ENCODE data around the gene MPEG1.

MPEG1 gene, protein sequence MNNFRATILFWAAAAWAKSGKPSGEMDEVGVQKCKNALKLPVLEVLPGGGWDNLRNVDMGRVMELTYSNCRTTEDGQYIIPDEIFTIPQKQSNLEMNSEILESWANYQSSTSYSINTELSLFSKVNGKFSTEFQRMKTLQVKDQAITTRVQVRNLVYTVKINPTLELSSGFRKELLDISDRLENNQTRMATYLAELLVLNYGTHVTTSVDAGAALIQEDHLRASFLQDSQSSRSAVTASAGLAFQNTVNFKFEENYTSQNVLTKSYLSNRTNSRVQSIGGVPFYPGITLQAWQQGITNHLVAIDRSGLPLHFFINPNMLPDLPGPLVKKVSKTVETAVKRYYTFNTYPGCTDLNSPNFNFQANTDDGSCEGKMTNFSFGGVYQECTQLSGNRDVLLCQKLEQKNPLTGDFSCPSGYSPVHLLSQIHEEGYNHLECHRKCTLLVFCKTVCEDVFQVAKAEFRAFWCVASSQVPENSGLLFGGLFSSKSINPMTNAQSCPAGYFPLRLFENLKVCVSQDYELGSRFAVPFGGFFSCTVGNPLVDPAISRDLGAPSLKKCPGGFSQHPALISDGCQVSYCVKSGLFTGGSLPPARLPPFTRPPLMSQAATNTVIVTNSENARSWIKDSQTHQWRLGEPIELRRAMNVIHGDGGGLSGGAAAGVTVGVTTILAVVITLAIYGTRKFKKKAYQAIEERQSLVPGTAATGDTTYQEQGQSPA

DNA sequence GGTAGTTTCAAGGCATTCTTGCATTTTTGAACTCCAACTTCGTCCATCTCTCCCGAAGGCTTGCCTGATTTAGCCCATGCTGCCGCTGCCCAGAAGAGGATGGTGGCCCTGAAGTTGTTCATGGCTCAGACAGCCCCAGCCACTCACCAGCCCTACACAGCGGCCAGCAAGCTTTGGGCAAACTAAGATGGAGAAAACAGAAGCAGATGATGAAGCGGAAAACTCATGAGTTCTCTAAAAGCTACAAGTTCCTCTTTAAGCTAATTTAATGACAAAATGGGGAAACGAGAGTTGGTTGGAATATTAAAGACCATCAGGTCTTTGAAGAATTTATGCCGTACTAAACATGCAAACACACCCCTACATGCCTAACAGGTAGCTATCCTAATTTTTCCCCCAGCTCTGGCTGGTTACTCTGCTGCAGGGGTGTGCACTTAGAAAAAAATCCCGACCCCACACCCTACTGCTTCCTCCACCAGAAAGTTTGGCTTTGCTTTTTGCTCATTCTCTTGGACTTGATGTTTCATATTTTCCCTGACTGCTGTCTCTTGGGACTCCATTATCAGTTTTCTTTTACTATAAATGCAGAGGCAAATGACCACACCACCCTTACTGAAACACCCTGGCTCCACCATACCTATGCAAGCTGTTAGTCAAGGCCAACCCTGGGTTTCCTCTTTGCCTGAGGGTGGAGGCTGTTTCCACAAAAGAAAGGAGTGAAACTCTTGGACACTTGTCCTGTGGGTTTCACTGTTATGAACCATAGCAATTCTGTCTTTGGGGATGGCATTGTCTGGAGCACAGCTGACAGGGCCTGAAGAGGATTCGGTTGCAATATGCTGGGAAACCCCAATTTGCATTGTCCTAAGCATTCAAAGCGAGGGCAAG lies at the start of gene MPEG1:
TSS of gene MPEG1 (minus strand) at position 184 of the 888 bp plus-strand sequence. CDS start at position 122, 62 bp downstream.
- no peak for DNase-seq (ENCODE audit: low read depth)

DNA sequence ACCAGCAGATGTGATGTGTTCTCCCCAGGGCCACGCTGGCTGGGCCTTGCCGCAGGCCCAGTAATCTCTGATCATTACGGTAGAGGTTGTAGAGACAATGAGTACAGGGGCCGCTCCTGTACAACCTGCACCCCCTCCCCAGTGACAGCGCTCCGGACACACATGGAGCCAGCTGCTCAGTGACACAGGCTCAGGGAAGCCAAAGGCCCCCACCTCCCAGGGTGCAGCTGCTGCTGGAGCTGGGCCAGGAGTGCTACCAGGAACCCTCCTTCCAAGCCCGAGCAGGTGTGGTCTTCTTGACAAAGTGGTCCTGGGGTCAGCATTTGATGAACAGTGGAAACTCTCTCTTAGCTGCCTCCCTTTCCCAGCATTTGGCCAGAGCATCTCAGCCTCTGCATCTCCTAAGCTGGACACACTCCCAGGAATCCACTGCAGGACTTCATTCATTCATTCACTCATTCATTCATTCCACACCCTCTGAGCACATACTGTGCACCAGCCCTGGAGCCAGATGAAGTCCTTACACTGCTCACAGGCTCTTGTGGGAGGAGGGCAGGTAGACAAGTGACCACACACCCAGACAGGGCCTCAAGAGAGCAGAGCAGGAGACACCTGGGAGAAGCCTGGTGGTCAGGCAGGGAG lies 49.6 kb upstream of the MPEG1 start:
- DNase-seq (ENCODE audit: low read depth) = no peak

- no peak for DNase-seq (ENCODE audit: low read depth)
Observed at GRCh38 chr11:59261150-59261549, 48.4 kb upstream of the MPEG1 start.

DNA sequence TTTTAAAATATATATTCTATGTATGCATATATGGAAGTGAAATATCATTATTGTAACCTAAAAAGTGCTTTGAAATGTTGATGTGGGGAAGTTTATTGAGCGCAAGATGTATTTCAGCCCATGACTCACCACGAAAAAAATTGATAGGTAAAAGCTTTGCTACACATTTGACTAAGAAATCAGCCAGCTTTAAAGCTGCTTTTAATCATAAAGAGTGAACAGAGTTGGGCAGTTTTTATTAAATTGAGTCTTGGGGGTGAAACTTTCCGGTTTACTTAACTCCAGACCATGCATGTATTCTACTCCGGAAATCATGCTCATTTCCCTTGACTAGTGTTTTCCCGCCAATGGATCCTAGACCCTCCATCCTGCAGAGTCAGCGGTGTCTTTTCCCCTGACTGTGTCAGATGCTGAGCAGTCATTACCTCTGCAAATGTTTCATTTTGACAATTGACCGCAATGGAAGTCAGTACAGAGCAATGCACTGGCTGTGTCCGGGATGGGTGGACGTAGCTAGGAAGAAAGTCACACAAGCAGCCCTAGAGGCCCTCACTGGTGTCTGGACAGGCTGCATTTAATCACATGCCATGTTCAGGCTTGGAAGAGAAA lies 47.2 kb upstream of the MPEG1 start:
- no peak for DNase-seq (ENCODE audit: low read depth)

- no peak for DNase-seq (ENCODE audit: low read depth)
Observed at GRCh38 chr11:59259047-59259446, 46.3 kb upstream of the MPEG1 start.

GRCh38 chr11:59255281-59255680 lies 42.6 kb upstream of the MPEG1 start:
- no peak for DNase-seq (ENCODE audit: low read depth)

DNA sequence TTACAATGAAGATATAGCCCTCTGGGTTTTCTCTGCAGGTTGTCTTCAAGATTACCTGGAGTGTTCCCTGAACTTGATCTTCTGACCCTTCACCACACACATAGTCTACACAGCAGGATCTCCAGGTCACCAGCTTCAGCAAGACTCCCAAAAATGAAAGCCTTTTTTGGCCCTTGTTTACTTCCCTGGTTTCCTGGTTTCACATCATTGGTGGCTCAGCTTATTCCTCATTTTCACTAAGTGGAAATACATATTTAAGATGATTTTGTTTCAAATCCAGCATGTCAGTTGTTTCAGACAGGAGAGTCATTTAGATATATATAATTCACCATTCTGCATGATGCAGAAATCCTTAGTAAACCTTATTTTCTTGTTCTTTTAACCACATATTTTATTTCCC lies 41.6 kb upstream of the MPEG1 start:
- DNase-seq (ENCODE audit: low read depth) = no peak

GRCh38 chr11:59253001-59253400 lies 40.3 kb upstream of the MPEG1 start:
- DNase-seq (ENCODE audit: low read depth) = no peak

- no peak for DNase-seq (ENCODE audit: low read depth)
Observed at GRCh38 chr11:59249535-59249934, 36.8 kb upstream of the MPEG1 start.

DNA sequence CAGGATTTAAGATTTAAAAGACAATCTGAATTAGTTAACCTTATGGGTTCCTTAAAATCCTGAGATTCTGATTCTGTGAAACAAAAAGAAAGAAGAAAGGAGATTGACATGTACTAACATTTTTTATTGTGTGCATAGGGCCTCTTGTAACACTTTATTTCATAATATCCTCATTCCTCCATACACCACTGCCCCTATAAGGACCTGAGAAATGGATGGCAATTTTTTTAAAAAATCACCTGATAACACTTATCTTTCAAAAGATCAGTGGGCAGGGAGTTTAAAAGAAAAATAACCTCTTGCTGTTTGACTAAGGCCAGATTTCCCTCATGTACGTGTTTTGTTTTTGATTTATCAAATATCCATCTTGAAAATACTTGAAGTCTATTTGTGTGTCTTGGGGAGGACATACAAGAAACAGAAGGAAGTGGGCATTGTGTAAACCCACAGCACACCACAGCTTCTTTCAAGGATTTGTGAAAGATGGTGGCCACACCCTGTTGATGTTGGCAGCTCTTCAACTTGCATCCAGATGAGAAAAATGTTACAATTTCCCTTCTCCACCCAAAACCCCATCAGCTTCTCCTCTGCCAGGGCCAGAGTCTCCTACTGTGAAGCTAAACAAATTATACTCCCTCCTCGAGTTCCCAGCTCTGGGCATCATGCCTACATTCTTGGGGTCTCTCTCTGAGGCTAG lies 35.0 kb upstream of the MPEG1 start:
- no peak for DNase-seq (ENCODE audit: low read depth)

DNA sequence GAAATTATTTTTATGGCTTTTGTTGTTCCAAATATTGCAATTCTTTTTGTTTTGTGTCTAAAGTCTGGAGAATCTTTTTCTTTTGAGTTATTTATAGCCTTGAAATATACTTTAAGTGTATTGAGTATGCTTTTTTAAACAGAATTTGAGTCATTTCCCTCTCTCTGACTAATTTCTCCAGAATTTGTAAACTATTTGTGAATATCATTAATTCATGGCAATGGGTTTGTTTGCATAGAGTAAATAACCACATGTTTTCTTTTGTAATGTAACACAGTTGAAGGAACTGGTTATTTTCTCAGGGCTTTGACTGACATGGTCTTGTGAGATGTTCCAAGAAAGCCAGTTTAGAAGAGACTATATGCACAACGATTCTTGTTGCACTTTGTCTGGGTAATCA lies 30.9 kb upstream of the MPEG1 start:
- no peak for DNase-seq (ENCODE audit: low read depth)

DNA sequence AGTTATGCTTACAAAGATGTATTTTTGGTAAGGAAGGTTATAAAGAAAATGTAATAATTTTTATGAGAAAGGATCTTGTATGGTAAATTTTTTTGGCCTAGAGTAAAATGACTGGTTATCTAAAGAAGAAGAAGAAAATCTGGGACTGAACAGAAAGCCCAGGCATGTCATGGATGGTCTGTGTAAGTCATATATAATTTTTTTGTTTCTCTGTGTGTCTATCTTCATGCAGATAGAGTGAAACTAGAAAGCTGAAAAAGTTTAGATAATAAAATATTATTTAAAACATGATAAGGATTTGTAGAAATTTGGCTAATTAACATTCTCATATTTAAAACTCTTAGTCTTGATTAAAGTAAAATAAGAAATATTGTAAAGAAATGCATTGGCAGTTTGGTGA lies 27.6 kb upstream of the MPEG1 start:
- DNase-seq (ENCODE audit: low read depth) = no peak

DNA sequence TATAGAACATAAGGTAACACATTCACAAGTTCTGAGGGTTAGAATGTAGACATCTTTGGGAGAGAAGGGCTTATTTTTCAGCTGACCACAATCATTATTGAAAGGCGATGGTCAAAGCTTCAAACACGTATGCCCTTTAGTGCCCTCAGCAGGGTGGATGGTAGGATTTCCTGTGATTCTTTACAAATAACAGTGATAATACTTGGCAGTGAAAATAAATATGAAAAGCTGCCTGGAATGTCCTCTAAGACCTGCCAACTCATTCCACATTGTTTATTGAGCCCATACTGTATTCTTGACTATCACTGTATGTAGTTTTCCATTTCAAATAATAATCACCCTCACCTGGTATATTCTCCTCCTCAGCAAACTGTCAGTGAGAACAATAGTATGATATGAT lies 13.7 kb upstream of the MPEG1 start:
- DNase-seq (ENCODE audit: low read depth) = no peak

DNA sequence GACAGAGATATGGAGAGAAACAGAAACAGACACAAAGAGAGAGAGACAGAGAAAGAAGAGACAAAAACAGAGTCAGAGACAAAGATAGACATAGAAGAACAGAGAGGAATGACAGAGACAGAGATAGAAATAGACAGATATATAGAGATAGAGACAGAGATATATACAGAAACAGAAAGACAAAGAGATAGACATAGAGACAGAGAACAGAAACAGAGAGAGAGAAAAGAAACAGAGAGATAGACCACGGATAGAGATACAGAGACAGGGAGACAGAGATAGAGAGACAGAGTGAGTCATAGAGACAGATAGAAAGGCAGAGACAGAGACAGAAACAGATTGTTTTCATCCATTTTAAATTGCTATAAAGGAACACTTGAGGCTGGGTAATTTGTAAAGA lies 12.3 kb upstream of the MPEG1 start:
- no peak for DNase-seq (ENCODE audit: low read depth)

GRCh38 chr11:59224351-59224928 lies 11.7 kb upstream of the MPEG1 start:
- no peak for DNase-seq (ENCODE audit: low read depth)

GRCh38 chr11:59223611-59224010 lies 10.9 kb upstream of the MPEG1 start:
- DNase-seq (ENCODE audit: low read depth) = no peak

DNA sequence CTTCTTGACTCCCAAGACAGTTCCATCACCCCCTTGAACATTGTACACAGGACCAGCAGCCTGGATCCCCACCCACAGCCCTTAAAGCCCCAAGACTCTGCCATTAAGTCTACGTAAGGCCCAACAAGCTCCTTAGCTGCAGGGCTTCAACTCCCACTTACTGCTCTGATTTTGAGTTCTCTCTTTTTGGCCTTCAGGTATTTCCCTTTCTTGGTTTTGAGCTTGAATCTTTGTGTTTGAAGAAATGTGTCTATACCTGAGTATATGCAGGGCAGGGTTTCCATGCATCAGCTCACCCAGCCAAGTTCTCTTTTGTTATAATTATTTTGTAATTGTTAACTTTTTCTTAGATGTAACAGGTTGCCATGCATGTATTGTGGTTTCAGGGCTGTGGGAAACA lies 10.4 kb upstream of the MPEG1 start:
- no peak for DNase-seq (ENCODE audit: low read depth)

DNA sequence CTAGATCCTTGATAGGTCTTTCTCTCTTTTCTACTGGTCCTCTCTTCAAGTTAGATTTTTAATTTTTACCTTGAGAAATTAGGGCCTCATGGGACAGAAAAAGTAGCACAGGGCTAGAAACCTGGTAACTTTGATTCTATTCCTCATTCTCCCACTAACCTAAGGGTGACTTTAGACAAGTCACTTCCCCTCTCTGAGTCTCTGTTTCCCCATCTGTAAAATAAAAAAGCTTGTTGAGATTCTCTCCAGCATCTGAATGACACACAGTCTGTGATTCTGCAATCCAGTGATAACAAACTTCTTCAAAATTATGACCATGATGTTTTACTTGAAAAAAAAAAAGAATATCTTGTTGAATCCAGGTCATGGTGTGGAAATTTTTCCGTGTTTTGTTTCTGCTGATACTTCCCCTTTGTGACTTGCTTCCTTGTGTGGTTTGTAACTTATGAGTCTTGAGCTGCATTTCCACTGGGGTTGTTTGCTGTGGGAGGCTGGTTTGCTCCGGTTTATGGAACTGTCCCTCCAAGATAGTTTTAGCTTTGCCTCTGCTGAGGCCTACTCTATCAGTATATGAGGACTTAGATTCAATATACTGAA lies 9.8 kb upstream of the MPEG1 start:
- no peak for DNase-seq (ENCODE audit: low read depth)

GRCh38 chr11:59221441-59221840 lies 8.7 kb upstream of the MPEG1 start:
- DNase-seq (ENCODE audit: low read depth) = no peak

DNA sequence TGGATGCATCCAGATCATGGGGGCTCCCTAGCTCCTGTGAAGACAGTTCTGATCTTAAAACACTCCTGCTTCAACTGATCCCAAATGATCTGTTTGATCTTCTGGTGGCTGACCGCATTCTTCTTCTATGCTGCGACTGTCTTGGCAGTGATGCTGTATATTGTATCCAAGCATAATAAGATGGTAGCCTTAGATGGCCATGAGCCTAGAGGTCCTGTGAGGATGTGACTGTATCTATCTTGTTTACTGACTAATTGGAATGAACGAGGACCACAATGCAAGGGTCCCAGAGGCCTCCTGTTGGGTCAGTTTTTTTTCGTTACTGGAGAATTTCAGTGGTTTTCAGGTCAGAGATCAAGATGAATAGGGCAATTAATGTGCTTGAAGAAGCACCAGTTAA lies 7.1 kb upstream of the MPEG1 start:
- DNase-seq (ENCODE audit: low read depth) = no peak
